ENCODE results near the gene IGF2BP3.
"Not testable (repeated sequence)": the region's sequence is repeated elsewhere in the genome, so short reads cannot be mapped to it uniquely, and the experiment has no call there.

- TF ChIP-seq CTCF (IDR thresholded peaks at IDR 0.05); POLR2AphosphoS5 (IDR thresholded peaks at IDR 0.05; ENCODE audit: low read depth, low read length); TCF7L2 (IDR thresholded peaks at IDR 0.05; ENCODE audit: low read depth, low read length); SIN3A (IDR thresholded peaks at IDR 0.05; ENCODE audit: borderline replicate concordance, insufficient read depth, low read depth, low read length): not testable (repeated sequence)
- TF ChIP-seq, protein P1, sequence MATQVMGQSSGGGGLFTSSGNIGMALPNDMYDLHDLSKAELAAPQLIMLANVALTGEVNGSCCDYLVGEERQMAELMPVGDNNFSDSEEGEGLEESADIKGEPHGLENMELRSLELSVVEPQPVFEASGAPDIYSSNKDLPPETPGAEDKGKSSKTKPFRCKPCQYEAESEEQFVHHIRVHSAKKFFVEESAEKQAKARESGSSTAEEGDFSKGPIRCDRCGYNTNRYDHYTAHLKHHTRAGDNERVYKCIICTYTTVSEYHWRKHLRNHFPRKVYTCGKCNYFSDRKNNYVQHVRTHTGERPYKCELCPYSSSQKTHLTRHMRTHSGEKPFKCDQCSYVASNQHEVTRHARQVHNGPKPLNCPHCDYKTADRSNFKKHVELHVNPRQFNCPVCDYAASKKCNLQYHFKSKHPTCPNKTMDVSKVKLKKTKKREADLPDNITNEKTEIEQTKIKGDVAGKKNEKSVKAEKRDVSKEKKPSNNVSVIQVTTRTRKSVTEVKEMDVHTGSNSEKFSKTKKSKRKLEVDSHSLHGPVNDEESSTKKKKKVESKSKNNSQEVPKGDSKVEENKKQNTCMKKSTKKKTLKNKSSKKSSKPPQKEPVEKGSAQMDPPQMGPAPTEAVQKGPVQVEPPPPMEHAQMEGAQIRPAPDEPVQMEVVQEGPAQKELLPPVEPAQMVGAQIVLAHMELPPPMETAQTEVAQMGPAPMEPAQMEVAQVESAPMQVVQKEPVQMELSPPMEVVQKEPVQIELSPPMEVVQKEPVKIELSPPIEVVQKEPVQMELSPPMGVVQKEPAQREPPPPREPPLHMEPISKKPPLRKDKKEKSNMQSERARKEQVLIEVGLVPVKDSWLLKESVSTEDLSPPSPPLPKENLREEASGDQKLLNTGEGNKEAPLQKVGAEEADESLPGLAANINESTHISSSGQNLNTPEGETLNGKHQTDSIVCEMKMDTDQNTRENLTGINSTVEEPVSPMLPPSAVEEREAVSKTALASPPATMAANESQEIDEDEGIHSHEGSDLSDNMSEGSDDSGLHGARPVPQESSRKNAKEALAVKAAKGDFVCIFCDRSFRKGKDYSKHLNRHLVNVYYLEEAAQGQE (IDR thresholded peaks at IDR 0.05; ENCODE audit: insufficient read depth in 1 of 2, low read depth in 2 of 2, low read length in 1 of 2): not testable (repeated sequence)
Observed at GRCh38 chr7:23513746-23514145, 43.5 kb upstream of the IGF2BP3 start.

All from Panc1 (cell line).